Mucosa of descending colon (tissue), 3 donors: Measurements from ENCODE around the gene SEPTIN14. TPM values are rescaled to one million over a fixed set of nuclear protein-coding genes. Genes with fewer than 3 reads are reported as not detected.
"Not testable (repeated sequence)": the region's sequence is repeated elsewhere in the genome, so short reads cannot be mapped to it uniquely, and the experiment has no call there.

Source experiments
- ATAC-seq: fragments of 200-7000 bp; cut with Tn5 transposase; one replicate; pipeline ENCODE4 v1.9.1; 2020; ENCODE audit warnings: mild to moderate bottlenecking, moderate library complexity
- DNase-seq, 3 donors: peaks; one replicate each; pipeline ENCODE4 v3.0.0-alpha.2; 2020
- H3K36me3 ChIP-seq: fragments of 200-600 bp; one replicate; pipeline ENCODE4 v1.8.0; 2021; ENCODE audit warnings: low read depth, mild to moderate bottlenecking
- H3K4me1 ChIP-seq: fragments of 200-600 bp; one replicate; pipeline ENCODE4 v1.8.0; 2021; ENCODE audit warnings: low read depth, mild to moderate bottlenecking
- H3K4me3 ChIP-seq: fragments of 200-600 bp; one replicate; pipeline ENCODE4 v1.8.0; 2021; ENCODE audit warnings: mild to moderate bottlenecking
- H3K9me3 ChIP-seq: fragments of 200-600 bp; one replicate; pipeline ENCODE4 v1.8.0; 2021; ENCODE audit warnings: mild to moderate bottlenecking
- intact Hi-C, 2 donors: fragments of 100-400 bp; cut with DNase I in 1 of 2; cut with micrococcal nuclease in 1 of 2; formaldehyde crosslinking; loops; one replicate each; pipeline versions ENCODE4 v1.11.0 to v1.11.1; 2022; cut with DNase I, micrococcal nuclease
- total RNA-seq, 3 donors: library from RNA; stranded (reverse); fragmentation: NEBNext Ultra II Directional in 2 of 3; extraction: Animal tissue kit (Norgen Biotek cat#: 25700) in 2 of 3; gene quantifications; one replicate each; pipeline versions ENCODE4 v1.2.1 to v1.2.4, GENCODE V29; 2021 to 2023
- TF ChIP-seq, protein P1 (sequence below): fragments of 200-600 bp; IDR thresholded peaks from one replicate; pipeline ENCODE4 v1.8.0; 2022; ENCODE audit warnings: antibody characterized with exemption, mild to moderate bottlenecking
- donor health status: DM: no; HTN: no; CAD: no; lungs with moderate emphysema.
- donor health status: DM: no; HTN: no; CAD: no.
- donor health status: DM: no; HTN: yes; CAD: no.

The SEPTIN14 gene
- total RNA-seq, 3 donors from 2014 or later: not detected

DNA sequence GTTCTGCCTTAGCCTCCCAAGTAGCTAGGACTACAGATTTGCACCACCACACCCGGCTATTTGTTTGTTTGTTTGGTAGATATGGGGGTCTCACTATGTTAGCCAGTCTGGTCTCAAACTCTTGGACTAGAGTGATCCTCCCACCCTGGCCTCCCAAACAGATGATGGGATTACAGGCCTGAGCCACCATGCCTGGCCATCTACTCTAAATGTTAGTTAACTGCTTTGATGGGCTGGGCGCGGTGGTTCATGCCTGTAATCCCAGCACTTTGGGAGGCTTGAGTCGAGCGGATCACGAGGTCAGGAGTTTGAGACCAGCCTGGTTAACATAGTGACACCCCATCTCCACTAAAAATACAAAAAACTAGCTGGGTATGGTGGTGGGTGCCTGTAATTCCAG, 74.8 kb downstream of the SEPTIN14 start:
- Histone ChIP-seq H3K9me3 (no peaks in the 10 kb centered on the region), H3K4me3 (no peak overlapping the region), H3K4me1 (no peaks in the 10 kb centered on the region), H3K36me3 (no peaks in the 10 kb centered on the region)
- TF ChIP-seq, protein P1, sequence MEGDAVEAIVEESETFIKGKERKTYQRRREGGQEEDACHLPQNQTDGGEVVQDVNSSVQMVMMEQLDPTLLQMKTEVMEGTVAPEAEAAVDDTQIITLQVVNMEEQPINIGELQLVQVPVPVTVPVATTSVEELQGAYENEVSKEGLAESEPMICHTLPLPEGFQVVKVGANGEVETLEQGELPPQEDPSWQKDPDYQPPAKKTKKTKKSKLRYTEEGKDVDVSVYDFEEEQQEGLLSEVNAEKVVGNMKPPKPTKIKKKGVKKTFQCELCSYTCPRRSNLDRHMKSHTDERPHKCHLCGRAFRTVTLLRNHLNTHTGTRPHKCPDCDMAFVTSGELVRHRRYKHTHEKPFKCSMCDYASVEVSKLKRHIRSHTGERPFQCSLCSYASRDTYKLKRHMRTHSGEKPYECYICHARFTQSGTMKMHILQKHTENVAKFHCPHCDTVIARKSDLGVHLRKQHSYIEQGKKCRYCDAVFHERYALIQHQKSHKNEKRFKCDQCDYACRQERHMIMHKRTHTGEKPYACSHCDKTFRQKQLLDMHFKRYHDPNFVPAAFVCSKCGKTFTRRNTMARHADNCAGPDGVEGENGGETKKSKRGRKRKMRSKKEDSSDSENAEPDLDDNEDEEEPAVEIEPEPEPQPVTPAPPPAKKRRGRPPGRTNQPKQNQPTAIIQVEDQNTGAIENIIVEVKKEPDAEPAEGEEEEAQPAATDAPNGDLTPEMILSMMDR: no peak
- DNase-seq (no peak), ATAC-seq (no peak)
- intact Hi-C loops: no loop called here

DNA sequence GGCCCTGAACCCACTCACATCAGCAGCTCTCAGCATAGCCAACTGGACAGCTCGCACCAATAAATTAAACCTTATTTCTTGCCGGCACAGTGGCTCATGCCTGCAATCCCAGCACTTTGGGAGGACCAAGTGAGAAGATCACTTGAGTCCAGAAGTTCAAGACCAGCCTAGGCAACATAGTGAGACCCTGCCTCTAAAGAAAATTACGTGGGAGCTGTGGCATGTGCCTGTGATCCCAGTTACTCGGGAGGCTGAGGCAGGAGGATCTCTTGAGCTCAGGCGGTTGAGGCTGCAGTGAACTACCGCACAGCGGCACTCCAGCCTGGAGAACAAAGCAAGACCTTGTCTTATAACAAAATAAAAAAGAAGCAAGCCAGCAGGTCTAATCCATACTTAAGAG, 75.7 kb downstream of the SEPTIN14 start:
- intact Hi-C loops: no loop called here
- no peak for ATAC-seq
- TF ChIP-seq, protein P1: no peak

DNA sequence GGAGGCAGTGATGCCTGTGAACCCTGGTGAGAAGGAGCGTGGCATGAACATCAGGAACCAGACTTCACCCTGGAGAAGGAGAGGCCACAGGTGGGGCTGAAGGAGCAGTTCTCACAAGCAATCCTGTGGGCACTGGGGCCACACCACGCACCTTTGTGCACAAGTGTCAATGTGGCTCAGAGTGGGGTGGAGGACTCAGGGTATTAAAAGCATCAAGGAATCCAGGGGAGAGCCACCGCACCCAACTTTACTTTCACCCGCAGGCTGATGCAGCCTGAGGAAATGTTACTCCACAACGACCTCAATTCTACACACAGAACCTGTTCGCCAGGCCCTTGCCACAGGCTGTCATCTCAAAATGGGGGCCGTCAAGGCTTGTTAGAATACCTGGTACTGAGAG, 77.1 kb downstream of the SEPTIN14 start:
- H3K4me1 ChIP-seq, H3K4me3 ChIP-seq, H3K36me3 ChIP-seq, H3K9me3 ChIP-seq, DNase-seq, ATAC-seq, intact Hi-C loops: not testable (repeated sequence)

More for the DNA sequence above, 75.7 kb downstream of the SEPTIN14 start:
- Histone ChIP-seq H3K4me1 (no peaks in the 10 kb centered on the region), H3K36me3 (no peaks in the 10 kb centered on the region), H3K4me3 (no peak overlapping the region), H3K9me3 (no peaks in the 10 kb centered on the region)
- DNase-seq: no peak

DNA sequence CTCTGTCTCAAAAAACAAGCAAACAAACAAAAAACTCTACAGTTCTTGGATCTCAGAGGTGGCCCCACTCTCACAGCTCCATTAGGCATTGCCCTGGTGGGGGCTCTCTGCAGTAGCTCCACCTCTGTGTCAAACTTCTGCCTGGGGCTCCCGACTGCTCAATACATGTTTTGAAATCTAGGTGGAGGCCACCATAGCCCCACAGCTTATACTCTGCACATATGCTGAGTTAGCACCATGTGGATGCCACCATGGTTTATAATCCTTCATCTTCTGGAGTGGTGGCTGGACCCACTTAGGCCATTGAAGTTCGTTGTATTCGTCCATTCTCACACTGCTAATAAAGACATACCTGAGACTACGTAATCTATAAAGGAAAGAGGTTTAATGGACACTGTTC, 78.4 kb downstream of the SEPTIN14 start:
- H3K4me1 ChIP-seq: no peaks in the 10 kb centered on the region
- H3K4me3 ChIP-seq: no peak overlapping the region
- H3K9me3 ChIP-seq: no peaks in the 10 kb centered on the region
- no peak for DNase-seq
- ATAC-seq: no peak
- intact Hi-C loops: no loop called here
- no peaks in the 10 kb centered on the region for H3K36me3 ChIP-seq
- TF ChIP-seq, protein P1: no peak

DNA sequence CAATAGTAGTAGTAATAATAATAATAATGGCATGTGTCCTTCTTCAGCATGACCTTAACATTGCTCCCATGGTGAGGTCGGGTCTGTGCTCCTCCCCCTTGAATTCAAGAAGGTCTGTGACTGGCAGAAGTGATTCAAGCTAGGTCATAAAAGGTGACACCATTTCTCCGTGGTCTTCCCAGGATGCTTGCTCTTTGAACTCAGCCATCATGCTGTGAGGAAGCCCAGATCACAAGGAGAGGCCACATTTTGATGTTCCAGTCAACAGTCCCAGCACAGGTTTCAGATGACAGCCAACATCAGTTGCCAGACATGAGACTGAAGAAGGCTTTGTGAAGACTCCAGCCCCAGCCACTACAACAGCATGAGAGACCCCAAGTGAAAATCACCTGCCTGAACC, 83.9 kb downstream of the SEPTIN14 start:
- DNase-seq: no peak
- Histone ChIP-seq H3K4me3 (no peak overlapping the region), H3K36me3 (no peaks in the 10 kb centered on the region), H3K9me3 (no peaks in the 10 kb centered on the region), H3K4me1 (no peaks in the 10 kb centered on the region)
- TF ChIP-seq, protein P1: no peak
- intact Hi-C loops: no loop called here
- ATAC-seq: no peak

DNA sequence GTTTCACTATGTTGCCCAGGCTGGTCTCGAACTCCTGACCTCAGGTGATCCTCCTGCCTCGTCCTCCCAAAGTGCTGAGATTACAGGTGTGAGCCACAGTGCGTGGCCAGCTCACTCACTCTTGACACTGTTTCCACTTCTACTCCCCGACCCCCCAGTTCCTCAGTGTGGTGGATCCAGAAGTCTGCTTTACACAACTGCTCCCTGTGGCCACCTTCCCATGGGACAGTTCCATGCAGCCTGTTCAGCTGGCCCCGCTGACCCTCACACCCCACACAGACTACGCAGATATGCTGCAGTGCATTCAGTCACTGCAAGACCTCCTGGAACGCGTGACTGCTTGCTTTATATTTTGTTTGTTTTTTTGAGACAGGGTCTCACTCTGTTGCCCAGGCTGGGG, 86.4 kb downstream of the SEPTIN14 start:
- no peaks in the 10 kb centered on the region for H3K9me3 ChIP-seq
- TF ChIP-seq, protein P1: no peak
- ATAC-seq (no peak), DNase-seq (no peak)
- H3K4me1 ChIP-seq: no peaks in the 10 kb centered on the region
- H3K4me3 ChIP-seq: no peak overlapping the region
- H3K36me3 ChIP-seq: no peaks in the 10 kb centered on the region
- intact Hi-C loops: no loop called here
